Karpas-422 (cell line): ENCODE measurements around the gene INHBB. TPM values are rescaled to one million over a fixed set of nuclear protein-coding genes. Genes with fewer than 3 reads are reported as not detected.

Source experiments
- DNase-seq: peaks from one replicate; pipeline ENCODE4 v3.0.0-alpha.2; 2015
- H2AFZ ChIP-seq: fragments of 200-600 bp; sonication (generic); 2 replicates; pipeline ENCODE4 v1.6.1; 2014; ENCODE audit warnings: antibody characterized with exemption, low read length, mixed read lengths
- H3K27ac ChIP-seq: fragments of 200-600 bp; sonication (generic); 2 replicates; pipeline ENCODE4 v1.5.1; 2014; ENCODE audit warnings: mild to moderate bottlenecking, low read length, moderate library complexity
- H3K27me3 ChIP-seq: fragments of 200-600 bp; sonication (generic); 2 replicates; pipeline ENCODE4 v1.6.1; 2014; ENCODE audit warnings: low read length, mixed read lengths
- H3K36me3 ChIP-seq: fragments of 200-600 bp; sonication (generic); 2 replicates; pipeline ENCODE4 v1.6.1; 2014; ENCODE audit warnings: low read length, mixed read lengths; ENCODE audit not compliant: insufficient read depth
- H3K4me1 ChIP-seq: fragments of 200-600 bp; sonication (generic); 2 replicates; pipeline ENCODE4 v1.6.1; 2014; ENCODE audit warnings: mild to moderate bottlenecking, low read length, mixed read lengths
- H3K4me2 ChIP-seq: fragments of 200-600 bp; sonication (generic); 2 replicates; pipeline ENCODE4 v1.6.1; 2014; ENCODE audit warnings: low read length, low read depth, mild to moderate bottlenecking; ENCODE audit not compliant: poor library complexity, severe bottlenecking
- H3K4me3 ChIP-seq: fragments of 200-600 bp; sonication (generic); 2 replicates; pipeline ENCODE4 v1.5.1; 2014; ENCODE audit warnings: mild to moderate bottlenecking, antibody characterized with exemption, low read length, mixed read lengths
- H3K79me2 ChIP-seq: fragments of 200-600 bp; sonication (generic); 2 replicates; pipeline ENCODE4 v1.6.1; 2014; ENCODE audit warnings: mild to moderate bottlenecking, low read length, mixed read lengths
- H3K9ac ChIP-seq: fragments of 200-600 bp; sonication (generic); 2 replicates; pipeline ENCODE4 v1.6.0; 2014; ENCODE audit warnings: low read length
- H3K9me2 ChIP-seq: fragments of 200-600 bp; sonication (generic), shearing (Covaris generic); replicated peaks from 2 replicates; pipeline ENCODE4 v1.6.0; 2014; ENCODE audit warnings: mild to moderate bottlenecking, low read length, moderate library complexity; ENCODE audit not compliant: insufficient read depth
- H3K9me3 ChIP-seq: fragments of 300-700, 200-600 bp; sonication (generic); 2 replicates; pipeline ENCODE4 v1.6.1; 2014; ENCODE audit warnings: low read length, mixed read lengths
- H4K20me1 ChIP-seq: fragments of 200-600 bp; sonication (generic); 2 replicates; pipeline ENCODE4 v1.6.1; 2014; ENCODE audit warnings: mild to moderate bottlenecking, antibody characterized with exemption, low read length, low read depth; ENCODE audit not compliant: insufficient read depth
- total RNA-seq: library from RNA; depleted of rRNA; stranded (reverse); fragments of >200 nt; shearing (Covaris generic); gene quantifications from 2 replicates; pipeline ENCODE4 v1.2.3, GENCODE V29; 2014; ENCODE audit warnings: low replicate concordance

The INHBB gene
- total RNA-seq, 1 experiment from 2014 or later: not detected

DNA sequence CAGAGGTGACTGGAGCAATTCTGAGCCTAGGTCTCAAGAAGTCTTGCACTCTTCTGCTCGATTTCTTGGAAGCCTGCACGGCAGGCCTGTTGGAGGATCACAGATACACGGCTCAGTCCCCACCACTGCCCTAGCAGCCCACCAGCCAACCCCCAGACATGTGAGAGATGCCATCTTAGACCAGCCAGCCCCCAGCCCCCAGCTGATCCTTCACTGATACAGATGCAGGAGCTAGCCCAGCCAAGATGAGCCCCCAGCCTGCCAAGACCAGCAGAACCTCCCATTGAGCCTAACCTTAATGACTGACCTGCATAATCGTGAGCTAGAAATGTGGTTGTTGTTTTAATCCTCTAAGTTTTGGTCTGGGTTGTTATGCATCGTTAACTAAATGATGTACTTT is 47.5 kb downstream of the INHBB start:
- Histone ChIP-seq H3K4me2 (no peak overlapping the region), H3K27ac (no peak overlapping the region), H3K9ac (no peak overlapping the region), H3K27me3 (no peaks in the 10 kb centered on the region), H3K4me3 (no peak overlapping the region), H3K4me1 (no peaks in the 10 kb centered on the region), H3K9me2 (no peaks in the 10 kb centered on the region), H3K36me3 (no peaks in the 10 kb centered on the region), H3K9me3 (no peaks in the 10 kb centered on the region), H3K79me2 (no peaks in the 10 kb centered on the region), H2AFZ (no peak overlapping the region), H4K20me1 (no peaks in the 10 kb centered on the region)
- no peak for DNase-seq

GRCh38 chr2:120394764-120395163 is 48.8 kb downstream of the INHBB start:
- no peak for DNase-seq
- no peaks in the 10 kb centered on the region for H3K27me3 ChIP-seq
- no peak overlapping the region for H3K9ac ChIP-seq
- no peak overlapping the region for H3K4me2 ChIP-seq
- no peaks in the 10 kb centered on the region for H3K79me2 ChIP-seq
- H2AFZ ChIP-seq: no peak overlapping the region
- H3K36me3 ChIP-seq: no peaks in the 10 kb centered on the region
- H3K27ac ChIP-seq: no peak overlapping the region
- no peaks in the 10 kb centered on the region for H3K9me2 ChIP-seq
- no peaks in the 10 kb centered on the region for H4K20me1 ChIP-seq
- no peak overlapping the region for H3K4me3 ChIP-seq
- H3K9me3 ChIP-seq: no peaks in the 10 kb centered on the region
- no peaks in the 10 kb centered on the region for H3K4me1 ChIP-seq

DNA sequence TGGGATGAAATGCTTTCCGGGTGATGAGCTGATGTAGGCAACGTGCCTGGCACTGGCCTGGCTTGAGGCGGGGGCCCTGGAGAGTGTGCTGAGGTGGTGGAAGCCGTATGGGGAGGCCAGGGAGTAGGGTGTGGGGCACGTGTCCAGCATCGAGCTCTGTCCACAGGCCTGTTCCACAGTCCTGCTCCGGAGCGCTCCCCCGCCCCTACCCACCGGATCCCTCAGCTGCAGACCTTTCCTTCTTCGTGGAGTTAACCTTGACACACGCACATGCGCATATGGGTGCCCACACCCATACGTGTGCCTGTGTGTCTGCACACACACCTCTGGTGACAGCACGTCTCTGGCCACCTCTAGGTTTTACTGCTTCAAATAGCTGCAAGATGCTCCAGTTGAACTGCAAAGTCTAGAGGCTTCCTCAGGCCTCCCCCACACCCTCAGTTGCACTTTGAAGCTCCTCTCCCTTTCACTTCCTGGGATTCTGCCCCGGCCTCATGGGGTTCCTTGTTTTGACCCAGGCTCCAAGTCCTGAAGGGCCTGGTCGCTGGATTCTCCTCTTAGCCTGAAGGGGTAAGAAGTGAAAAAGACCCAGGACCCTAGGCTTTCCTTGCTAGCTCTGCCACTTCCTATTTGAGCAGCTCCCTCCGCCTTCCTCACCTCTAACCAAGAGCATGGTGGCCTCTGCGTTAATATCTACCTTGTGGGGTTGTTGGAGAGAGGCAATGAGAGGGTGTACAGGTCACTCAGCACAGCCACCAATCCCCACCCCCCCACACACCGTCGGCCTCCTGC is 49.5 kb downstream of the INHBB start:
- H2AFZ ChIP-seq: no peak overlapping the region
- H3K36me3 ChIP-seq: no peaks in the 10 kb centered on the region
- no peaks in the 10 kb centered on the region for H4K20me1 ChIP-seq
- H3K27me3 ChIP-seq: no peaks in the 10 kb centered on the region
- no peaks in the 10 kb centered on the region for H3K4me1 ChIP-seq
- no peaks in the 10 kb centered on the region for H3K9me2 ChIP-seq
- no peak overlapping the region for H3K27ac ChIP-seq
- no peaks in the 10 kb centered on the region for H3K9me3 ChIP-seq
- no peak overlapping the region for H3K4me3 ChIP-seq
- DNase-seq: no peak
- H3K4me2 ChIP-seq: no peak overlapping the region
- H3K79me2 ChIP-seq: no peaks in the 10 kb centered on the region
- H3K9ac ChIP-seq: no peak overlapping the region

- H2AFZ ChIP-seq: no peak overlapping the region
- H3K36me3 ChIP-seq: no peaks in the 10 kb centered on the region
- H3K79me2 ChIP-seq: no peaks in the 10 kb centered on the region
- no peak overlapping the region for H3K9ac ChIP-seq
- H3K4me1 ChIP-seq: no peaks in the 10 kb centered on the region
- no peak overlapping the region for H3K4me2 ChIP-seq
- H3K4me3 ChIP-seq: no peak overlapping the region
- H3K27ac ChIP-seq: no peak overlapping the region
- H3K27me3 ChIP-seq: no peaks in the 10 kb centered on the region
- no peaks in the 10 kb centered on the region for H4K20me1 ChIP-seq
- no peak for DNase-seq
- H3K9me2 ChIP-seq: no peaks in the 10 kb centered on the region
- no peaks in the 10 kb centered on the region for H3K9me3 ChIP-seq
These were observed 50.3 kb downstream of the INHBB start for GRCh38 chr2:120396013-120396860.

- no peaks in the 10 kb centered on the region for H3K27me3 ChIP-seq
- no peaks in the 10 kb centered on the region for H3K36me3 ChIP-seq
- no peak overlapping the region for H3K27ac ChIP-seq
- no peak overlapping the region for H3K4me3 ChIP-seq
- no peak for DNase-seq
- no peaks in the 10 kb centered on the region for H3K4me1 ChIP-seq
- no peaks in the 10 kb centered on the region for H4K20me1 ChIP-seq
- no peak overlapping the region for H3K9ac ChIP-seq
- no peaks in the 10 kb centered on the region for H3K9me3 ChIP-seq
- no peak overlapping the region for H2AFZ ChIP-seq
- H3K9me2 ChIP-seq: no peaks in the 10 kb centered on the region
- H3K79me2 ChIP-seq: no peaks in the 10 kb centered on the region
- H3K4me2 ChIP-seq: no peak overlapping the region
These were observed 51.2 kb downstream of the INHBB start for GRCh38 chr2:120396861-120397811.

DNA sequence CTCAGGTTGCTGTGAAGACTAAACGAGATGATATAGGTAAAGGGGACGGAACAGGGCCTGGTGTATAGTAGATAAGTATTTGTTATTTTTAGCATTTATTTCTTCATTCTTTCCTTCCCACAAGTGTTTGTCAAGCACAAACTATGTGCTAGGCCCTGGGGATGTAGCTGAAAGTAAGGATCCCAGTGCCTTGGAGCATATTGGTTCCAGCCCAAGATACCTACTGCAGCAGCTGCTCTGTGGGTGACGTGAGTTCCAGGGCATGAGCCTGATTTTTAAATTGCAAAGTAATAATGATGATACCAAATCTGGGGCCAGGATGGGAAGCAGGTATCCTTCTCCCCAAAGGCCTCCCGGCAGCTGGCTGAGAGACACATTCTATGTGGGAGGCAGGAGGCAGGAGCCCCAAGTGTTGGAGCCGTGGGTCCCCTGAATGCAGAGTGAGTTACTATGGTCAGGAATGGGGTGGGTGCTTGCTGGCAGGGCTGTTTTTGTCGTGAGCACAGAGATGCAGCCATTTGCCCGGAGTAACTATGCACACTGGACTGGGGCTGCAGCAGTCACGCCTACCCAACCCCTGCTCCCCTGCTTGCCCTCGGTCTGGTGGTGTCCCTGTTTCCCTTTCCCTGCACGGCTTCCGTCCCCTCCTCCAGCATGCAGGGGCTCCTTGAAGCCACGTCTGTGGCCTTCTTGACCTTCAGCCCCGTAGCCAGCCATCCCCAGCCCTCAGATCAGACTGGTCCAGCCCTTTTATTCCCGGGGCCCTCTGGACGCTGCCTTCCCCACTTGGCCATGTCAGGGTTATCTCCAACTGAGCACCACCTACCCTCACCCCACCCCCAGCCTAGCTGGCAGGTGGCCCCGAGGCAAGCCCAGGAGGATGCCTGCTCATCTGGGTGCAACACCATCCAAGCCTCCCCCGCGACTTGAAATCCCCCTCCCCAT is 52.4 kb downstream of the INHBB start:
- H2AFZ ChIP-seq: no peak overlapping the region
- no peak overlapping the region for H3K27ac ChIP-seq
- no peaks in the 10 kb centered on the region for H3K9me2 ChIP-seq
- H3K36me3 ChIP-seq: no peaks in the 10 kb centered on the region
- no peak for DNase-seq
- no peak overlapping the region for H3K4me3 ChIP-seq
- H3K79me2 ChIP-seq: no peaks in the 10 kb centered on the region
- H3K4me2 ChIP-seq: no peak overlapping the region
- H3K9me3 ChIP-seq: no peaks in the 10 kb centered on the region
- no peaks in the 10 kb centered on the region for H3K4me1 ChIP-seq
- H3K27me3 ChIP-seq: no peaks in the 10 kb centered on the region
- no peak overlapping the region for H3K9ac ChIP-seq
- no peaks in the 10 kb centered on the region for H4K20me1 ChIP-seq

DNA sequence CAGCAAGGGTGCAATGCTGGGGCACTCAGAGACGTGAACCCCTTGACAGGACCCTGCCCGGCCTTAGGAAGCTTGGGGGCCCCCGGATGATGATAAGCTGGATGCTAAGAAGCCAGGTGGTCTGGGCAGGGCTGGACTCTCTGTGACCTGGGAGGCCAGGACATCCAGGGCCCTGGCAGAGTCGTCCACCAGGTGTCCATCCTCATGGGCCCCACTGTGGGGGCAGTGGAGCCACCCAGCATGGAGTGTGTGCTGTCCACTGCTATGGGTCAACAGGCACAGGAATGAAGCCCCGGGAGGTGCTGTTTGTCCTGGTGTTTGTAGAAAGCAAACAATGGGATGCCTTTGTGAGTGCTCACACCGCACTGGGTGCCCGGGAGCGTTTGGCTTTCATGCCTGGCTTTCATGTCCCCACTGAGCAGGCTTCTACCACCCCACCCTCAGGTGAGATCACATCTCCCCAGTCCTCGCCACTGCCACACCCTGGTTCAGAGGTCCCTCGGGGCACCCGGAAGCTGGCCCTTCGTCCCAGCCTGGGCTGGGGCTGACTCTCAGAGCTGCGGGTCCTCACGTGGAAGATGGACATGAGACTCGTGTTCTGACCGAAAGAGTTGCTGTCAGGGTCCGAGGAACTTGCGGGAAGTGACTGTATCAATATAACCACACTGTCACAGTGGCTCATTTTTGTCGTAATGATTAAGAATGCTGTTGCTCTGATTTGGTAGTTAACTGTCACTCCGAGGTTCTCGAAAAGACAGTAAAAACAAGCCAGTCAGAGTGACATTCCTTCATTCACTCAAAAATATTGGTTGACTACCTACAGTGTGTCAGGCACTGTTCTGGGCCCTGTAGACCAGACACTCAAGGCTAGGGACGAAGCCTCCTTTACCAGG is 53.3 kb downstream of the INHBB start:
- Histone ChIP-seq H3K9me3 (no peaks in the 10 kb centered on the region), H3K4me2 (no peak overlapping the region), H3K79me2 (no peaks in the 10 kb centered on the region), H4K20me1 (no peaks in the 10 kb centered on the region), H3K9ac (no peak overlapping the region), H3K4me3 (no peak overlapping the region), H3K9me2 (no peaks in the 10 kb centered on the region), H3K36me3 (no peaks in the 10 kb centered on the region), H3K27me3 (no peaks in the 10 kb centered on the region), H2AFZ (no peak overlapping the region), H3K27ac (no peak overlapping the region), H3K4me1 (no peaks in the 10 kb centered on the region)
- no peak for DNase-seq
